CD8-positive, alpha-beta memory T cell (primary cell): ENCODE data around the gene VPS54. TPM values are rescaled to one million over a fixed set of nuclear protein-coding genes. Genes with fewer than 3 reads are reported as not detected.
A peak's percentile ranks its signal among the peaks of the same experiment; 100 is the strongest.
"Not testable (repeated sequence)": the region's sequence is repeated elsewhere in the genome, so short reads cannot be mapped to it uniquely, and the experiment has no call there.

Source experiments
- CTCF ChIA-PET: fragments of 350-600 bp; sonication (Branson Sonifier 250); formaldehyde crosslinking; loops from one replicate; lab custom pipeline; 2021; ENCODE audit warnings: antibody characterized with exemption; lab: Charles Lee
- POLR2A ChIA-PET: fragments of 350-600 bp; sonication (Branson Sonifier 250); formaldehyde crosslinking; loops from one replicate; lab custom pipeline; 2021; ENCODE audit warnings: antibody characterized with exemption; lab: Charles Lee
- DNase-seq, 5 donors: peaks; one replicate each; pipeline versions ENCODE4 v3.0.0 to v3.0.0-alpha.2; 2020 to 2022; ENCODE audit warnings: mixed read lengths in 1 of 5
- H3K27ac ChIP-seq: one replicate; pipeline ENCODE4 v1.7.0; 2013; ENCODE audit warnings: low read depth, mild to moderate bottlenecking, low read length, moderate library complexity
- H3K27me3 ChIP-seq: 2 replicates; pipeline ENCODE4 v1.7.0; 2013; ENCODE audit warnings: low read length, mild to moderate bottlenecking; ENCODE audit not compliant: insufficient read depth, poor library complexity, severe bottlenecking
- H3K36me3 ChIP-seq: 2 replicates; pipeline ENCODE4 v1.7.0; 2013; ENCODE audit warnings: mild to moderate bottlenecking, low read length, moderate library complexity; ENCODE audit not compliant: insufficient read depth
- H3K4me1 ChIP-seq: 2 replicates; pipeline ENCODE4 v1.7.0; 2013; ENCODE audit warnings: mild to moderate bottlenecking, low read length, moderate library complexity; ENCODE audit not compliant: insufficient read depth
- H3K4me3 ChIP-seq: 2 replicates; pipeline ENCODE4 v1.7.0; 2013; ENCODE audit warnings: mild to moderate bottlenecking, low read length
- H3K9me3 ChIP-seq: 2 replicates; pipeline ENCODE4 v1.7.0; 2013; ENCODE audit warnings: mild to moderate bottlenecking, low read length
- H3K27ac Mint-ChIP-seq, 8 donors: one replicate each; pipeline ENCODE4 v1.8.0; 2020 to 2021; ENCODE audit warnings: mixed read lengths in 8 of 8, mild to moderate bottlenecking in 6 of 8, inconsistent platforms in 3 of 8, moderate library complexity in 3 of 8
- H3K27me3 Mint-ChIP-seq, 2 donors: one replicate each; pipeline ENCODE4 v1.8.0; 2020 to 2021; ENCODE audit warnings: mixed read lengths in 2 of 2, mild to moderate bottlenecking in 1 of 2, moderate library complexity in 1 of 2
- H3K36me3 Mint-ChIP-seq, 3 donors: one replicate each; pipeline ENCODE4 v1.8.0; 2020 to 2021; ENCODE audit warnings: mixed read lengths in 3 of 3, inconsistent platforms in 1 of 3, mild to moderate bottlenecking in 1 of 3
- H3K4me1 Mint-ChIP-seq, 3 donors: one replicate each; pipeline ENCODE4 v1.8.0; 2020 to 2021; ENCODE audit warnings: mixed read lengths in 3 of 3, inconsistent platforms in 1 of 3, mild to moderate bottlenecking in 1 of 3
- H3K4me3 Mint-ChIP-seq, 7 donors: one replicate each; pipeline ENCODE4 v1.8.0; 2020 to 2021; ENCODE audit warnings: mixed read lengths in 7 of 7, mild to moderate bottlenecking in 6 of 7, moderate library complexity in 4 of 7, inconsistent platforms in 2 of 7
- H3K9me3 Mint-ChIP-seq, 5 donors: one replicate each; pipeline ENCODE4 v1.8.0; 2020 to 2022; ENCODE audit warnings: mixed read lengths in 5 of 5, mild to moderate bottlenecking in 3 of 5, moderate library complexity in 2 of 5, inconsistent platforms in 1 of 5
- polyA plus RNA-seq: library from polyadenylated mRNA; unstranded; fragments of 300-500 nt; fragmentation: Illumina TruSeq; gene quantifications from one replicate; pipeline ENCODE4 v1.2.3, GENCODE V29; 2021
- total RNA-seq, 2 experiments: library from RNA; stranded (reverse); gene quantifications; one replicate each; pipeline ENCODE4 v1.2.3, GENCODE V29; 2021

Gene VPS54
- total and polyA plus RNA-seq, 3 experiments from 2014 or later, result 10.7 to 11.3 (median 10.9) TPM

DNA sequence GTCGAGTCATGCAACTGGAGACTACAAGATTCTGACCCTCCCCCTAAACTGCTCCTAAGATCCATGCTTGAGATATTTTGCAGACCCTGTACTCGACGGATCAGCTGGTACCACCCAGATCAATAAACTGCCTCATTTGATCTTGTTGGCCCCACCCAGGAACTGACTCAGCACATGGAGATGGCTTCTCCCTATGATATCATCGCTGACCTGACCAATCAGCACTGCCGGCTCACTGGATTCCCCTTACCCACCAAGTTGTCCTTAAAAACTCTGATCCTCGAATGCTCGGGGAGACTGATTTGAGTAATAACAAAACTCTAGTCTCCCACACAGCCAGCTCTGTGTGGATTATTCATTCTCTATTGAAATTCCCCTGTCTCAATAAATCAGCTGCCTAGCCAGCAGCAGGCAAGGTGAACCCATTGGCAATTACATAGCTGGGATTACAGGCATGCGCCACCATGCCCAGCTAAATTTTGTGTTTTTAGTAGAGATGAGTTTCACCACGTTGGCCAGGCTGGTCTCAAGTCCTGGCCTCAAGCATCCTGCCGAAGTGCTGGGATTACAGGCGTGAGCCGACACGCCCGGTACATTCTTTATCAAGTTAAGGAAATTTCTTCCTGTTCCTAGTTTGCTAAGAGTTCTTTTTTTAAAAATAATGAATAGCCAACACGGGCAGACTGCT, 43.6 kb downstream of the VPS54 start:
- Mint-ChIP-seq H3K27ac (peak overlapping the region in 1 of 8 donors; percentile 44), H3K27me3 (no peaks in the 10 kb centered on the region), H3K4me1 (peaks cover 13 to 29% (median 22%) of the 10 kb centered on the region in 3 donors), H3K36me3 (peaks cover 5 to 38% (median 12%) of the 10 kb centered on the region in 3 donors), H3K4me3 (no peak overlapping the region), H3K9me3 (no peaks in the 10 kb centered on the region)
- no peaks in the 10 kb centered on the region for H3K27me3 ChIP-seq
- no peak overlapping the region for H3K27ac ChIP-seq
- ChIA-PET CTCF (no interaction called here), POLR2A (no interaction called here)
- H3K9me3 ChIP-seq, result no peaks in the 10 kb centered on the region
- H3K4me3 ChIP-seq, result no peak overlapping the region
- peaks cover 11% of the 10 kb centered on the region for H3K4me1 ChIP-seq
- peaks cover 11% of the 10 kb centered on the region for H3K36me3 ChIP-seq
- no peak for DNase-seq

DNA sequence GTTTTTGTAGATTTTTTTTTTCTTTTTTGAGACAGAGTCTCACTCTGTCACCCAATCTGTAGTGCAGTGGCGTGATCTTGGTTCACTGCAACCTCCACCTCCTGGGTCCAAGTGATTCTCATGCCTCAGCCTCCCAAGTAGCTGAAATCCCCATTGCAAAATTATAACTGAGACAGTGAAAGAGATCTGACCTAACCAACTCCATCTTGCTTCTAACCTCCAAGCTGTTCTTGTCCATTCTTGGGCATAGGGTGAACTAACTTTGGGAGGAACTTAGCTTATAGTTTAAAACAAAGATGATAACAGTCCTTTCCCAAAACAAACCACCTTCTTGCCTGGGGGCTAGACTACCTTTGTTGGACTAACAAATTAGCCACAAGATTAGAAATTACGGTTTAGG, 44.2 kb downstream of the VPS54 start:
- DNase-seq, H3K27me3 ChIP-seq, H3K27me3 Mint-ChIP-seq, H3K4me3 Mint-ChIP-seq, CTCF ChIA-PET, H3K9me3 ChIP-seq, POLR2A ChIA-PET, H3K4me3 ChIP-seq, H3K9me3 Mint-ChIP-seq, H3K27ac ChIP-seq: not testable (repeated sequence)
- Histone ChIP-seq H3K36me3 (peaks cover 12% of the 10 kb centered on the region), H3K4me1 (peaks cover 11% of the 10 kb centered on the region)
- Mint-ChIP-seq H3K27ac (peak overlapping the region in 2 of 8 donors; percentile 44 to 71), H3K4me1 (peaks cover 13 to 28% (median 22%) of the 10 kb centered on the region in 3 donors), H3K36me3 (peaks cover 5 to 34% (median 7%) of the 10 kb centered on the region in 3 donors)

DNA sequence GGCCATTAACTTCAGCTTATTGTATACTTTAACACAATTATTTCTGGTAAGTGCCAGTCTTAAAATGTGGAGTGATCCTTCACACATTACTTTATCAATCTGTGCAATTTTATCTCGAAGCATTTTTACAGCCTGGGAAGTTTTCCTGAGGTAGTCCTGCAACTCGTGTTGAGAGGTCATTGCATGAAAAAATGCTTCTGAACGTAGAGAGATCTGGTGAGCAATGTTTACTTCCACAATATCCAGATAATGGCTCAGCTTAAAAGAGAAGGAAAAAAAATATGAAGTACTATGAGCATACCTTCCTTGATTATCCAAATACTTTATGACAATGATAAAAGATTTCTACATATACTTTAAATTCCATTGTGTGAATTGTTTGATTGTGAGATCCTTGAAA, 57.0 kb downstream of the VPS54 start:
- H3K4me3 ChIP-seq, result no peak overlapping the region
- Mint-ChIP-seq H3K27me3 (no peaks in the 10 kb centered on the region), H3K4me3 (no peak overlapping the region), H3K4me1 (no peaks in the 10 kb centered on the region), H3K36me3 (peaks cover 3 to 46% (median 22%) of the 10 kb centered on the region in 3 donors), H3K27ac (no peak overlapping the region), H3K9me3 (no peaks in the 10 kb centered on the region)
- H3K4me1 ChIP-seq, result no peaks in the 10 kb centered on the region
- POLR2A ChIA-PET, result no interaction called here
- CTCF ChIA-PET, result no interaction called here
- no peak overlapping the region for H3K27ac ChIP-seq
- no peak for DNase-seq
- H3K27me3 ChIP-seq, result no peaks in the 10 kb centered on the region
- no peaks in the 10 kb centered on the region for H3K9me3 ChIP-seq
- no peaks in the 10 kb centered on the region for H3K36me3 ChIP-seq

DNA sequence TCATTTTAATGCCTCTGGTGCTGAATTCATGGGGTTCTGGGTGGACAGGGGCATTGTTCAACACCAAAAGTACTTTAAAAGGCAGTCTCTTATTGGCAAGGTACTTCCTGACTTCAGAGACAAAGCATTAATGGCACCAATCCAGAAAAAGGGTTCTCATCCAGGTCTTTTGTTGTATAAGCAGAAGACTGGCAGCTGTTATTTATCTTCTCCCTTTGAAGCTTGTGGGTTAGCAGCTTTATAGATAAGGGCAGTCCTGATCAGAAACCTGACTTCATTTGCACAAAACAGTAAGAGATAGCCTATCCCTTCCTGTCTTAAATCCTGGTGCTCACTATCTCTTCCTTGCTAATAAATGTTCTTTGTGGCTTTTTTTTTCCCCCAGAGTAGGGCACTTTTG, 68.8 kb downstream of the VPS54 start:
- H3K4me3 ChIP-seq, result no peak overlapping the region
- Mint-ChIP-seq H3K36me3 (peaks cover 29 to 51% (median 29%) of the 10 kb centered on the region in 3 donors), H3K27ac (peak overlapping the region in 2 of 8 donors; percentile 9 to 30), H3K4me1 (peaks cover 0 to 9% (median 4%) of the 10 kb centered on the region in 3 donors), H3K27me3 (no peaks in the 10 kb centered on the region), H3K9me3 (peaks cover 0 to 13% (median 0%) of the 10 kb centered on the region in 5 donors), H3K4me3 (no peak overlapping the region)
- POLR2A ChIA-PET, result interaction anchor here (0.6 kb wide), 1 partner anchor 363 kb away, joined by 3 read pairs; no protein-coding TSS in a partner anchor
- CTCF ChIA-PET, result no interaction called here
- H3K27me3 ChIP-seq, result no peaks in the 10 kb centered on the region
- no peak for DNase-seq
- H3K36me3 ChIP-seq, result peaks cover 7% of the 10 kb centered on the region
- no peak overlapping the region for H3K27ac ChIP-seq
- no peaks in the 10 kb centered on the region for H3K4me1 ChIP-seq
- H3K9me3 ChIP-seq, result no peaks in the 10 kb centered on the region

DNA sequence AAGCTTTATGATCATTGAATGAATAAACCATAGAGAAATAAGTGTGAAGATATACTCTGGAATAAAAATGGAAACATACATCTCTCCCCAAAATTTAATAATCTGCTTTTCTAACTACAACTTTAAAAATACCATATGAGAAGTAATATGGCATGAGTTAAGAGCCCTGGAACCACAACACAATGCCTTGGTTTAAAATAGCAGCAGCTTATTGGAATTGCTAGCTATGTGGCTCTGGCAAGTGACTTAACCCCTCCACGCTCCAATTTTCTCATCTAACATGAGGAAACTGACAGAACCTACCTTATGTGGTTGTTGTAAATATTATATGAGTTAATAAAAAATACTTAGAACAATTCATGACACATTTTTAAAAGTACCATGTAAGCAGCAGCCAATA, 76.4 kb downstream of the VPS54 start:
- H3K36me3 Mint-ChIP-seq, result peaks cover 22 to 66% (median 25%) of the 10 kb centered on the region in 3 donors
- no peaks in the 10 kb centered on the region for H3K27me3 Mint-ChIP-seq
- no peak for DNase-seq
- Histone ChIP-seq H3K4me1 (no peaks in the 10 kb centered on the region), H3K4me3 (no peak overlapping the region), H3K27ac (no peak overlapping the region), H3K9me3 (no peaks in the 10 kb centered on the region), H3K36me3 (no peaks in the 10 kb centered on the region), H3K27me3 (no peaks in the 10 kb centered on the region)
- peaks cover 0 to 5% (median 0%) of the 10 kb centered on the region in 5 donors for H3K9me3 Mint-ChIP-seq
- POLR2A ChIA-PET, result no interaction called here
- no peak overlapping the region for H3K4me3 Mint-ChIP-seq
- no peaks in the 10 kb centered on the region for H3K4me1 Mint-ChIP-seq
- CTCF ChIA-PET, result no interaction called here
- H3K27ac Mint-ChIP-seq, result peak overlapping the region in 1 of 8 donors; percentile 37

DNA sequence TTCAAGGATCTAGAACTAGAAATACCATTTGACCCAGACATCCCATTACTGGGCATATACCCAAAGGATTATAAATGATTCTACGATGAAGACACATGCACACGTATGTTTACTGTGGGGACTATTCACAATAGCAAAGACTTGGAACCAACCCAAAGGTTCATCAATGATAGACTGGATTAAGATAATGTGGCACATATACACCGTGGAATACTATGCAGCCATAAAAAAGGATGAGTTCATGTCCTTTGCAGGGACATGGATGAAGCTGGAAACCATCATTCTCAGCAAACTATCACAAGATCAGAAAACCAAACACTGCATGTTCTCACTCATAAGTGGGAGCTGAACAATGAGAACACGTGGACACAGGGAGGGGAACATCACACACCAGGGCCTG, 87.1 kb downstream of the VPS54 start:
- H3K4me3 Mint-ChIP-seq, H3K27ac ChIP-seq, H3K4me1 ChIP-seq, H3K4me3 ChIP-seq, H3K27me3 ChIP-seq, H3K36me3 ChIP-seq, CTCF ChIA-PET, H3K27ac Mint-ChIP-seq, POLR2A ChIA-PET, DNase-seq, H3K9me3 ChIP-seq, H3K27me3 Mint-ChIP-seq: not testable (repeated sequence)
- Mint-ChIP-seq H3K9me3 (peaks cover 0 to 10% (median 0%) of the 10 kb centered on the region in 5 donors), H3K36me3 (peaks cover 31 to 66% (median 46%) of the 10 kb centered on the region in 3 donors), H3K4me1 (peaks cover 13 to 35% (median 19%) of the 10 kb centered on the region in 3 donors)

DNA sequence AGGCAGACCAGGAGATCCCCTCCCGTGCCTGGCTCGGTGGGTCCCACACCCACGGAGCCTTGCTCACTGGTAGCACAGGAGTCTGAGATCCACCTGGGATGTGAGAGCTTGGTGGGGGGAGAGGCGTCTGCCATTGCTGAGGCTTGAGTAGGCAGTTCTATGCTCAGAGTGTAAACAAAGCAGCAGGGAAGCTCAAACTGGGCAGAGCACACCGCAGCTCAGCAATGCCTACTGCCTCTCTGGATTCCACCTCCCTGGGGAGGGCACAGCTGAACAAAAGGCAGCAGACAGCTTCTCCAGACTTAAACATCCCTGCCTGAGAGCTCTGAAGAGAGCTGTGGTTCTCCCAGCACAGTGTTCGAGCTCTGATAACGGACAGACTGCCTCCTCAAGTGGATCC, 92.4 kb downstream of the VPS54 start:
- H3K27me3 Mint-ChIP-seq, result no peaks in the 10 kb centered on the region
- ChIA-PET CTCF (no interaction called here), POLR2A (no interaction called here)
- H3K4me1 Mint-ChIP-seq, result peaks cover 13 to 47% (median 19%) of the 10 kb centered on the region in 3 donors
- no peak overlapping the region for H3K4me3 Mint-ChIP-seq
- H3K27ac ChIP-seq, result no peak overlapping the region
- no peaks in the 10 kb centered on the region for H3K4me1 ChIP-seq
- DNase-seq, result no peak
- no peaks in the 10 kb centered on the region for H3K27me3 ChIP-seq
- H3K4me3 ChIP-seq, result no peak overlapping the region
- H3K27ac Mint-ChIP-seq, result no peak overlapping the region
- peaks cover 25 to 62% (median 31%) of the 10 kb centered on the region in 3 donors for H3K36me3 Mint-ChIP-seq
- peaks cover 0 to 5% (median 0%) of the 10 kb centered on the region in 5 donors for H3K9me3 Mint-ChIP-seq
- H3K9me3 ChIP-seq, result no peaks in the 10 kb centered on the region
- no peaks in the 10 kb centered on the region for H3K36me3 ChIP-seq

DNA sequence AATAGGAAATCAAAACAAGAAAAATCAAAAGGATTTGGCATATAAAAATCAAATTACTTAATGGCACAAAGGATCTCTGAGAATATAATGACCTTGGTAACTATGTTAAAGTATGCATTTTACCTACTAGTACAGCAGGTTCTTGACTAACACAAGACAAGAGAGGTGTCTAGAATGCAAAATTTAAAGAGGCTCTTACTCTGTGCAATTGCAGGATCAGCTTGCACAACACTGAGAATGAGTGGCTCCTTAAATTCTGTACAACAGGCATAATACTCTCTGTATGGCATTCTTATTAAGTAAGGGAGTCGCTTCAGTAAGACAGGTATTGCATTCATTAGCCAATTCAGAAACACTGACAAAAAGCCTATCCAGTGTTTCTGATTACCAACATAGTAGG, 104.9 kb downstream of the VPS54 start:
- POLR2A ChIA-PET, result no interaction called here

More for the DNA sequence above, 104.9 kb downstream of the VPS54 start:
- Histone ChIP-seq H3K27ac (no peak overlapping the region), H3K9me3 (no peaks in the 10 kb centered on the region), H3K27me3 (no peaks in the 10 kb centered on the region), H3K36me3 (peaks cover 19% of the 10 kb centered on the region), H3K4me1 (no peaks in the 10 kb centered on the region), H3K4me3 (no peak overlapping the region)
- H3K27me3 Mint-ChIP-seq, result no peaks in the 10 kb centered on the region
- H3K36me3 Mint-ChIP-seq, result peaks cover 7 to 76% (median 32%) of the 10 kb centered on the region in 3 donors
- CTCF ChIA-PET, result no interaction called here
- H3K4me3 Mint-ChIP-seq, result no peak overlapping the region
- H3K4me1 Mint-ChIP-seq, result peaks cover 0 to 4% (median 0%) of the 10 kb centered on the region in 3 donors
- no peak for DNase-seq
- H3K27ac Mint-ChIP-seq, result no peak overlapping the region
- no peaks in the 10 kb centered on the region for H3K9me3 Mint-ChIP-seq
